Coronary artery (tissue), 2 donors: Measurements from ENCODE around the gene PPME1.

Experiments used
- DNase-seq: peaks from one replicate; pipeline ENCODE4 v3.0.0-alpha.2; 2017; ENCODE audit warnings: low spot score
- H3K27ac ChIP-seq, 2 donors: fragments of 200-600 bp; sonication (generic); one replicate each; pipeline ENCODE4 v1.5.1; 2016 to 2019
- H3K4me3 ChIP-seq: fragments of 200-600 bp; sonication (generic); 2 replicates; pipeline ENCODE4 v1.5.1; 2016; ENCODE audit warnings: mild to moderate bottlenecking, moderate library complexity
- CTCF ChIP-seq: fragments of 200-600 bp; sonication (generic); IDR thresholded peaks from one replicate; pipeline ENCODE4 v1.5.1; 2019; ENCODE audit warnings: antibody characterized with exemption

The PPME1 gene

GRCh38 chr11:74142624-74143023, 28.5 kb upstream of the PPME1 start:
- no peak for TF ChIP-seq CTCF
- H3K27ac ChIP-seq, result no peak overlapping the region

DNA sequence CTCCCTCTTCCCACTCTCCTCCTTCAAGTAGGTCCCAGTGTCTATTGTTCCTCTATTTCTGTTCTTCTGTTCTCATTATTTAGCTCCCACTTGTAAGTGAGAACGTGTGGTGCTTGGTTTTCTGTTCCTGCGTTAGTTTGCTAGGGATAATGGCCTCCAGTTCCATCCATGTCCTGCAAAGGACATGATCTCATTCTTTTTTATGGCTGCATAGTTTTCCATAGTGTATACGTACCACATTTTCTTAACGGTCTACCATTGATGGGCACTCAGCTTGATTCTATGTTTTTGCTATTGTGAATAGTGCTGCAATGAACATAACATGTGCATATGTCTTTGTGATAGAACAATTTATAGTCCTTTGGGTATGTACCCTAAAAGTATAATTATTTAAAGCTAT, 26.5 kb upstream of the PPME1 start:
- no peak overlapping the region for H3K27ac ChIP-seq
- TF ChIP-seq CTCF, result no peak
- DNase-seq, result no peak
- H3K4me3 ChIP-seq, result no peak overlapping the region

More at GRCh38 chr11:74142624-74143023, 28.5 kb upstream of the PPME1 start:
- no peak overlapping the region for H3K4me3 ChIP-seq
- DNase-seq, result no peak

- no peak for TF ChIP-seq CTCF
- Histone ChIP-seq H3K4me3 (no peak overlapping the region), H3K27ac (no peak overlapping the region)
- DNase-seq, result no peak
These were observed 23.7 kb upstream of the PPME1 start for GRCh38 chr11:74147199-74147929.

GRCh38 chr11:74153224-74153623, 17.9 kb upstream of the PPME1 start:
- no peak for TF ChIP-seq CTCF
- no peak overlapping the region for H3K4me3 ChIP-seq
- DNase-seq, result no peak
- H3K27ac ChIP-seq, result no peak overlapping the region

- TF ChIP-seq CTCF, result no peak
- DNase-seq, result no peak
These were observed 16.3 kb upstream of the PPME1 start for GRCh38 chr11:74154620-74155281.

GRCh38 chr11:74157169-74157568, 13.9 kb upstream of the PPME1 start:
- DNase-seq, result no peak
- Histone ChIP-seq H3K27ac (no peak overlapping the region), H3K4me3 (no peak overlapping the region)
- no peak for TF ChIP-seq CTCF

More at GRCh38 chr11:74154620-74155281, 16.3 kb upstream of the PPME1 start:
- Histone ChIP-seq H3K27ac (no peak overlapping the region), H3K4me3 (no peak overlapping the region)

DNA sequence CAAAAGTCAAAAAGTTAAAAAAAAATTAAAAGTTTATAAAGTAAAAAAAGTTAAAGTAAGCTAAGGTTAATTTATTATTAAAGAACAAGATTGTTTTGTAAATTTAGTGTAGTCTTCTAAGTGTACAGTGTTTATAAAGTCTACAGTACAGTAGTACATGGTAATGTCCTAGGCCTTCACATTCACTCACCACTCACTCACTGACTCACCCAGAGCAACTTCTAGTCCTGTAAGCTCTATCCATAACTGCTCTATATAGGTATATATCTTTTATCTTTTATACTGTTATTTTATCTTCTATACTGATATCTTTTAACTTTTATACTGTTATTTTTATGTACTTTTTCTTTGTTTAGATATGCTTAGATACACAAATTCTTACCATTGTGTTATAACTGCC, 11.4 kb upstream of the PPME1 start:
- no peak for TF ChIP-seq CTCF
- Histone ChIP-seq H3K27ac (no peak overlapping the region), H3K4me3 (no peak overlapping the region)
- DNase-seq, result no peak
